Measurements from ENCODE around the gene LIN9. TPM values are rescaled to one million over a fixed set of nuclear protein-coding genes. Genes with fewer than 3 reads are reported as not detected.

The LIN9 gene
- total and polyA plus RNA-seq, 2 experiments from 2014 or later: 11.8 to 16.9 TPM

GRCh38 chr1:226350519-226350865 is 41.5 kb upstream of the LIN9 start (continued):
- TF ChIP-seq ZNF462 (CRISPR knock-in tag; IDR thresholded peaks at IDR 0.05): no peak
- TF ChIP-seq CREB1 (CRISPR knock-in tag; IDR thresholded peaks at IDR 0.05; ENCODE audit: low read depth): no peak
- no peak for TF ChIP-seq REST (IDR thresholded peaks at IDR 0.05; ENCODE audit: unreplicated experiment)
- no peak for TF ChIP-seq STAT1 (IDR thresholded peaks at IDR 0.05; ENCODE audit: unreplicated experiment)
- TF ChIP-seq EZH2 (IDR thresholded peaks at IDR 0.05; ENCODE audit: low read depth, unreplicated experiment): no peak
- TF ChIP-seq CTCF (conservative IDR thresholded peaks at IDR 0.05; ENCODE audit: low read depth in 2 of 2): no peak
- TF ChIP-seq NANOG (IDR thresholded peaks at IDR 0.05; ENCODE audit: borderline replicate concordance): no peak
- TF ChIP-seq POLR2AphosphoS5 (IDR thresholded peaks at IDR 0.05; ENCODE audit: low read depth): no peak
- TF ChIP-seq JUNB (IDR thresholded peaks at IDR 0.05; ENCODE audit: unreplicated experiment): no peak
- no peak for TF ChIP-seq ZNF114 (CRISPR knock-in tag; IDR thresholded peaks at IDR 0.05)

All from GM23338 (cell line).